ENCODE results near the gene C15orf62. TPM values are rescaled to one million over a fixed set of nuclear protein-coding genes. Genes with fewer than 3 reads are reported as not detected.
A peak's percentile ranks its signal among the peaks of the same experiment; 100 is the strongest.

Gene C15orf62
- total RNA-seq, 4 donors from 2014 or later, result 0.28 to 0.55 TPM; not detected in 2

DNA sequence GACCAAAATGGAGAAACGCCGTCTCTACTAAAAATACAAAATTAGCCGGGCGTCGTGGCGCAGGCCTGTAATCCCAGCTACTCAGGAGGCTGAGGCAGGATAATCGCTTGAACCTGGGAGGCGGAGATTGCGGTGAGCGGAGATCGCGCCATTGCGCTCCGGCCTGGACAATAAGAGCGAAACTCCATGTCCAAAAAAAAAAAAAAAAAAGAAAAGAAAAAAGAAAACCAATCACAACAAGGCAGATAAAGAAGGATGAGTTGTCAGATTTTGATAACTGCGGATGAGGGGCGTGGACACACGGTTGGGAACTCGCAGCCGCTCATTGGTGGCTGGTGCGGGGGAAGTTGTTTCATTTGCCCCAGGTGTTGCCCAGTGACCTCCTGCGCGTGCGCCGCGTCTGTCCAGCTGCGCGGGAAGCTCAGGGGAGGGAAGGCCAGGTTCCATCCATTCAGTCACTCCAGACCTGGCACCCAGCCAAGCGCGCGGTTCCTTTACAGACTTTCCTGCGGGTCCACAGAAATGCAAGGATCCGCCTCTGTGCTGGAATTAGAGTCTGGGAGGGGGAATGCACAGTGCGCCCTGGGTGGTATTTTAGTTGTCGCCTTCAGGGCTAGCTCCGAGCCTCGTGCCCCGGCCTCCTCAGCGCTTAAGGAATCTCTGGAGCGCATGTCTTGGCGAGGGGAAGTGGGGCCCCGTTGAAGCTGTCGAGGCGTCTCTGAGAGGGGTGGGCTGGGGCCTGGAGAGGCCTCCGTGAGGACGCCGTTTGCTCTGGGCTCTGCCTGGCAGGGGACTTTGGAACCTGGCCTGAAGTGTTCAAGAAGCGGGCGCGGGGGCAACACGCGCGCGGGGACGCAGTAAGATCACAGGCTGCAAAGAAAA lies 6.6 kb upstream of the C15orf62 start:
- H3K27me3 ChIP-seq, result no peaks in the 10 kb centered on the region
- H3K27ac ChIP-seq, result peak overlapping the region; percentile 67 to 83
- H3K36me3 ChIP-seq, result no peaks in the 10 kb centered on the region
- TF ChIP-seq, protein P1, sequence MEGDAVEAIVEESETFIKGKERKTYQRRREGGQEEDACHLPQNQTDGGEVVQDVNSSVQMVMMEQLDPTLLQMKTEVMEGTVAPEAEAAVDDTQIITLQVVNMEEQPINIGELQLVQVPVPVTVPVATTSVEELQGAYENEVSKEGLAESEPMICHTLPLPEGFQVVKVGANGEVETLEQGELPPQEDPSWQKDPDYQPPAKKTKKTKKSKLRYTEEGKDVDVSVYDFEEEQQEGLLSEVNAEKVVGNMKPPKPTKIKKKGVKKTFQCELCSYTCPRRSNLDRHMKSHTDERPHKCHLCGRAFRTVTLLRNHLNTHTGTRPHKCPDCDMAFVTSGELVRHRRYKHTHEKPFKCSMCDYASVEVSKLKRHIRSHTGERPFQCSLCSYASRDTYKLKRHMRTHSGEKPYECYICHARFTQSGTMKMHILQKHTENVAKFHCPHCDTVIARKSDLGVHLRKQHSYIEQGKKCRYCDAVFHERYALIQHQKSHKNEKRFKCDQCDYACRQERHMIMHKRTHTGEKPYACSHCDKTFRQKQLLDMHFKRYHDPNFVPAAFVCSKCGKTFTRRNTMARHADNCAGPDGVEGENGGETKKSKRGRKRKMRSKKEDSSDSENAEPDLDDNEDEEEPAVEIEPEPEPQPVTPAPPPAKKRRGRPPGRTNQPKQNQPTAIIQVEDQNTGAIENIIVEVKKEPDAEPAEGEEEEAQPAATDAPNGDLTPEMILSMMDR (IDR thresholded peaks at IDR 0.05), result no peak
- TF ChIP-seq POLR2A (IDR thresholded peaks at IDR 0.05), result no peak
- DNase-seq, result peak; percentile 71 to 78
- H3K4me3 ChIP-seq, result peak overlapping the region; percentile 43 to 56
- peaks cover 0 to 4% of the 10 kb centered on the region in 2 donors for H3K4me1 ChIP-seq
- intact Hi-C loops (cut with DNase I; ENCODE audit: low total_unique reads), result no loop called here
- H3K9me3 ChIP-seq, result no peaks in the 10 kb centered on the region

DNA sequence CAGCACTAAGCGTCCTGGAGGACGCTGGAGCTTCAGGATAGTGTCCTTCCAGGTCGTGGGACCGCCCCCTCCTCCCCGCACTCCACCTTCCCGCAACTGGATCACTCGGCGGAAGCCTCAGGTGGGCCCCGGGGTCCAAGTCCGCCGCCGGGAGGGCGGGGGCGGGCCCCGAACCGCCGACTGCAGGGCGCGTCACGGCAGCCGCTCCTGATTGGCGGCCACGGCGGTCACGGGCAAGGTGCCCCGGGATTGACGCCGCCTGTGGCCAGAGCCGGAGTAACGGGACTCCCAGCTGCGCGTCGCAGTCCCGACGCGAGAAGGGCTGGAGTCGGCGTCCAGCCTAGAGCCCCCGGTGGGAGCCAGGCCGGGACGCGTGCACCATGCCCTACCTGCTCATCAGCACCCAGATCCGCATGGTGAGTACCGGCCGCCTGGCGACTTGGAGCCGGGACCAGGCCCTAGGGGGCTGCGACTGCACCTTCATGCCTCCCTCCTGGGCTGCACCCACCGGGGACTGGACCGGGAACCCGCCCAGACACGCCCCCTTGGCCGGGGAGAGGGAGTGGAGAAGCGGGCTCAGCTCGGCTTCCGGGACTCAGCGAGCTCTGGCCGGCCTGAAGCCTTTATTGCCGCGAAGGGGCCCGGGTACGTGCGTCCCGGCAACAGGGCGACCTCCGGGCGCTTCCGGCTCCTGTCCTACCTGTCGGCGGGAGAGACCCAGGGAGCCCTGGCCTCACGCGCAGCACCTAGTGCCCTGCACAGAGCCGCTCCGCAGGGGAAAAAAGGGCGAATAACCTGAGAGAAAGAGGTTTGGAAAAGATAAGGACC lies 5.8 kb upstream of the C15orf62 start, which contains the start of gene GCHFR:
TSS of gene GCHFR (plus strand) at position 268 of the 828 bp plus-strand sequence. CDS start at position 381, 113 bp downstream.
- peak; percentile 78 to 80 for DNase-seq
- no peaks in the 10 kb centered on the region for H3K36me3 ChIP-seq
- TF ChIP-seq, protein P1 (IDR thresholded peaks at IDR 0.05), result peak in 3 of 4 experiments; percentile 35 to 58 (median 49)
- TF ChIP-seq POLR2A (IDR thresholded peaks at IDR 0.05), result peak in 1 of 2 donors; percentile 53
- peak within 1 kb of the TSS; percentile 43 to 56 for H3K4me3 ChIP-seq
- peaks cover 0 to 4% of the 10 kb centered on the region in 2 donors for H3K4me1 ChIP-seq
- H3K27ac ChIP-seq, result peak within 1 kb of the TSS; percentile 67 to 83
- H3K27me3 ChIP-seq, result no peaks in the 10 kb centered on the region
- intact Hi-C loops (cut with DNase I; ENCODE audit: low total_unique reads), result no loop called here
- H3K9me3 ChIP-seq, result no peaks in the 10 kb centered on the region

DNA sequence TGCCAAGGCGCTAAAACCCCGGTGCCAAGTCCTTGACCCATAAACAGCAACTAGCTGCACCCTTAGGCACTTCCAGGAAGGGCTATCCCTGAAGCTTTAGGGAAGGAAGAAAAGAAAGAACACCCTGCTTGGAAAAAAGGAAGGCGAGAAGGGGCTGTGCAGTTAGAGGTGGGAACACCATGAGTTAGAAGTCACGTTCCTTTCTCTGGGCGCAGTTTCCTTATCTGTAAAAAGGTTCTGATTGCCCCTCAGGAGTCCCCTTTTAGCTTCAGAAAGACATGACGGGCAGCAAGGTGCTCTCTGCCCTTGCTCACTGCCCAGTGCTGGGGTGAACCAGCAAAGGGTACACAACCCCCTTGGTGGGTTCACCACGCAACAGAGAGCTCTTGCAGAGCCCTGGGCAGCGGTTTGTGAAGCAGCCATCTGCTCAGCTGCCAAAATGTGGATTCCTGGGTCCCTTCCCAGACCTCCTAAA lies 5.1 kb upstream of the C15orf62 start:
- intact Hi-C loops (cut with DNase I; ENCODE audit: low total_unique reads), result no loop called here

DNA sequence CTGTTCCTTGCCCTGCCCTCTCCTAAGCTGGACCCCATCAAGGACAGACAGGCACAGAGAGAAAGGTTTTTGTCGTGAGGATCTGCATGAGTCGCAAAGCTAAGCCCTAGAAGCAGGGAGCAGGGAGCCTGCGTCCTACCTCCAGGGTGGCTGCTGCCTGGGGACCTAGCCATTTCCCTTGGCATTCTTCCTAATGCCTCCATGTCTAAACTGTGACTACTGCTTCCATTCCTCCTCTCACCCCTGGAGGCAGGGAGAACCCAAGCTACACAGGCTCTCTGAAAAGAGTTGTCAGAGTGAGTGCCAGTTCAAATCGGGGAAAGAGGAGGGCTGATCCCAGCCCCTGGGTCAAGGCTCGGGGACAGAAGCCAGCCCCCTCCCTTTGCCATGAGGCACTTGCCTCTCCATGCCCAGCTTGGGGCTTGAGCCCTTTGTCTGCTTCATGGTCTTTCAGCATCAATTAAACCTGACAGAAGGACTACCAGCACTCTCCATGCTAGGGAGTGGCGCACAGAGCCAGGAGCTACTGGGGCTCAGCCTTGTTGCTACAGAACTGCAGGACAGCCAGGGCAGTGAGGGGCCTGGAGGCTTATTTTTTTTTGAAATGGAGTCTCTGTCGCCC lies 3.5 kb upstream of the C15orf62 start:
- H3K9me3 ChIP-seq, result no peaks in the 10 kb centered on the region
- no peaks in the 10 kb centered on the region for H3K27me3 ChIP-seq
- peaks cover 0 to 4% of the 10 kb centered on the region in 2 donors for H3K4me1 ChIP-seq
- peak overlapping the region in 1 of 2 donors; percentile 83 for H3K27ac ChIP-seq
- no peak overlapping the region for H3K4me3 ChIP-seq
- intact Hi-C loops (cut with DNase I; ENCODE audit: low total_unique reads), result no loop called here
- no peak for DNase-seq
- TF ChIP-seq, protein P1 (IDR thresholded peaks at IDR 0.05), result no peak
- TF ChIP-seq POLR2A (IDR thresholded peaks at IDR 0.05), result no peak
- H3K36me3 ChIP-seq, result no peaks in the 10 kb centered on the region

More for the DNA sequence above, 5.1 kb upstream of the C15orf62 start:
- Histone ChIP-seq H3K4me1 (peaks cover 0 to 4% of the 10 kb centered on the region in 2 donors), H3K9me3 (no peaks in the 10 kb centered on the region), H3K36me3 (no peaks in the 10 kb centered on the region), H3K27ac (peak overlapping the region; percentile 67 to 83), H3K27me3 (no peaks in the 10 kb centered on the region), H3K4me3 (peak overlapping the region; percentile 43 to 56)
- no peak for DNase-seq
- TF ChIP-seq, protein P1 (IDR thresholded peaks at IDR 0.05), result no peak
- TF ChIP-seq POLR2A (IDR thresholded peaks at IDR 0.05), result no peak
